HG03439 (cell line): ENCODE results near the gene KRTAP10-11.
"Not testable (repeated sequence)": the region's sequence is repeated elsewhere in the genome, so short reads cannot be mapped to it uniquely, and the experiment has no call there.

ENCODE experiments used
- ATAC-seq: cut with Tn5 transposase; IDR thresholded peaks from one replicate; pipeline ENCODE4 v1.9.1; 2021; ENCODE audit warnings: mild to moderate bottlenecking, moderate library complexity; ENCODE audit not compliant: unreplicated experiment

KRTAP10-11 gene

DNA sequence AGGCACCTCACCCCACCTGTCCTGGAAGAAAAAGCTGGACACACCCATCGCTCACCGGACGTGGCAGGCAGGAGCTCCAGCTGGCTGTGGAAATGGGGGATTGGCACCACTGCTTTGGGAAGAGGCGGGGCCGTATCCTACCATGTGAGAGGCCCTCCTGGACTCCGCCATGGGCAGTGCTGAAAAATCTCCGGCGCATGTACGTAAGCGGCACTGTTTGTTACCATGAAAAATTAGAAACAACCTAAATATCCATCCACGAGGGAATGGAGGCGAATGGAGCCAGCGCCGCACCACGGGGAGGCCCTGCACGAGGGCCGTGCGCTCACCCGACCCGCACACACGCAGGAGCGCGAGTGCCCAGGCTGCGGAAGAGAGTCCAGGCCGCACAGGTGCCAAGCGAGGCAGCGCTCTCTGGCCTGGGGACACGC lies 31.2 kb upstream of the KRTAP10-11 start:
- ATAC-seq: no peak

DNA sequence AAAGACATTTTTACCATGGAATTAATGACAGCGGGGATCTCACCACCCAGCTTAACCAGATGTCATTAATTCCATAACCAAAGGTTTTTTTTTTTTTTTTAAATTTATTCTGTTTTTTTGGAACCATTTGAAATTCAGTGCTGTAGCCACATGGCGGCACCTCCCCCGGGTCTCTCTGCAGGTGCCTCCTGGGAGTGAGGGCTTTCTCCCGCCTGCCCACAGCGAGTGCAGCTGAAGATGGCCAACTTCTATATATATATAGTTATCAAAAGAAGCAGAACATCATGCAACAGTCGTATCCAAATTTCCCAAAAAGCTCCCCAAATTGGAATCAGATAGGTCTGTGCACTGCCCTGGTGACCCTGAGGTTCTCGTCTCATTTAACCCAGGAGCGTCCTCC lies 30.7 kb upstream of the KRTAP10-11 start:
- no peak for ATAC-seq

DNA sequence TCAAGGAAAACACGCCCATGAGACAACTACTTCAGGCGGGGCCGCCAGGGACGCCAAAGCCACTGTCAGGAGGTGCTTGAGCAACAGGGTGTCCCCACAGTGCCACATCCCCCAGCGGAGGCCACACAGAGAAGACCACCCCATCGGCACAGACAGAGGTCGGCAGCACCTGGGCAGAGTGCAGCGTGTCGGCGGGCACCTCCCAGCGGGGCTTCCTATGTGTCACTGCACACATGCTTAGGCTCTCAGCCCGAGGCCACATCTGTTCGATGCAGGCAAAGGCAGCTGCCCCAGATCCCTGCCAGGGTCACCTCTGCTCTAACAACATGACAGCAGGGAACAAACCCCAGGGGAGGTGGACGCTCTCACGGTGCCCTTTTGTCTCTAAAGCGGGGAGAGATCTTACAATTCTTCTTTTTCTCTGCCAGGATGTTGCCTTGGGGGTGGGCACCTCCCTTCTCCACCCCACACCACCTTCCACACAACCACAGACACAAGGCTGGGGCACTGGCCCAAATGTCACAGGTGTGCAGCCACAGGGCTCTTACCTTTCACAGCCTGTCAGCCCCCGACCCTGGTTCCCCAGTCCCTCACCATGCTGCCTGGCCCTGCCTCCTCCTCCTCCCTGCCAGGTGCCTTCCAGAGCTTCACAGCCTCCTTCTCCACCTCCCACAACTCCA lies 30.2 kb upstream of the KRTAP10-11 start:
- ATAC-seq: no peak

DNA sequence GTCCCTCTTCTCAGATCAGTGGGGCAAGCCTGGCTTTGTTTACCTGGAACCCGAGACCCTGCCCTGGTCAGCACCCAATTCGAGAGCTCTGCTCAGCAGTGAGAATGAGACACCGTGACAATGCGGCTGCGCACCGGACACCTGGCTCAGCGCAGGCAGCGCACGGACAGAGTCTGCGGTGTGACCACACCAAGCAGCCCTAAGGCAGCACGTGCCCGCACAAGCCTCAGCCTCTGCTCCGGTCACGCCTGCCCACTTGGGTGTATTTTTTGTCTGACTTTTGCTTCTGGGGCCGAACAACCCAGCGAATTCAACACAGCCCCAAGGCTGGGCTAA lies 29.7 kb upstream of the KRTAP10-11 start:
- no peak for ATAC-seq

DNA sequence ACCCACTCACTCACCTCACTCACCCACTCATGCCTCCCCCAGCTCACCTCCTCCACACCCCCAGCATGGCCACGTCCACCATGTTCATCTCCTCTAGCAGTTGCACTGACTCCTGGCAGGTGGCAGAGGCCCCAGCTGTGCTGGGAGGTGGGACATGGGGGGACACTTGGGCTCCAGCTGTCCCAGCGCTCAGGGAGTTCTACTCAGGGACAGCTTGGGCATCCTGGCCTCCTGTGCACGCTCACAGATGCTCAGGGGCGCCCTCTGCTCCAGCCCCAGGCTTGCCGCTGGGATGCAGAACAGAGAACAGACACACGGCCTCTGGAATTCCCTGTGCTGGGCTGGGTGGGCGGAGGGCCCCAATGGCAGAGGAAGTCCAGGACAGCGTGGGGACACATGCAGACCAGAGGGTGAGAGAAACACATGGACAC lies 29.1 kb upstream of the KRTAP10-11 start:
- ATAC-seq: no peak

GRCh38 chr21:44618504-44618903 lies 27.7 kb upstream of the KRTAP10-11 start:
- ATAC-seq: no peak

GRCh38 chr21:44618909-44619308 lies 27.3 kb upstream of the KRTAP10-11 start:
- ATAC-seq: no peak

DNA sequence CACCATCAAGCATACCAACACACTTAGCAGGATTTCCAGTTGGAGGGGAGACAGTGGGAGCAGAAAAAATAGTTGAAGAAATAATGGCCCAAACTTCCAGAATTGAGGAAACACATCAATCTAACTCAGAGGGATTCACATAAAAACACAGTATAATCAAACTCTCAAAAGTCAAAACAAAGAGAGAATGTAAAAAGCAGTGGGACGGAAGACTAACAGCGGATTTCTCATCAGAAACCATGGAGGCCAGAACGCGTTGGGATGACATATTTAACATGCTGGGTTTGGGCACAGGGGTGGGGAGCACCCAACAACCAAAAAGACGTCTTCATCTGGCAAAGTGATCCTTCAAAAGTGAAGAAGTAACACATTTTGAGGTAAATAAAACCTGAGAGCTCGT lies 26.3 kb upstream of the KRTAP10-11 start:
- no peak for ATAC-seq

DNA sequence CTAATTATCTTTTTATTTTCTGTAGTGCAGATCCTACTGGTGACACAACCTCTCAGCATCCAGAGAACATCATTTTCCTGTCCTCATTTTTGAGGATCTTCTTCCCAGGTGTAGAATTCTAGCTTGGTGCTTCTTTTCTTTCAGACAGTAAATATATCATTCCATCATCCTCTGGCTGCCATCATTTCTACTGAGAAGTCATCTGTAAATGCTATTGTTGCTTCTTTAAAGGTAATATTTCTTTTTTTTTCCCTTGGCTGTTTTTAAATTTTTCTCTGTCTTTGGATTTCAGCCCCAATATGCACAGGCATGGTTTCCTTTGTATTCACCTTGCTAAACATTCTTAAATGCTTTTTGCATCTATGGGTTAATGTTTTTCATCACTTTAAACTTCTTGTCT lies 22.6 kb upstream of the KRTAP10-11 start:
- no peak for ATAC-seq

- no peak for ATAC-seq
These were observed 20.5 kb upstream of the KRTAP10-11 start for GRCh38 chr21:44625756-44626155.

DNA sequence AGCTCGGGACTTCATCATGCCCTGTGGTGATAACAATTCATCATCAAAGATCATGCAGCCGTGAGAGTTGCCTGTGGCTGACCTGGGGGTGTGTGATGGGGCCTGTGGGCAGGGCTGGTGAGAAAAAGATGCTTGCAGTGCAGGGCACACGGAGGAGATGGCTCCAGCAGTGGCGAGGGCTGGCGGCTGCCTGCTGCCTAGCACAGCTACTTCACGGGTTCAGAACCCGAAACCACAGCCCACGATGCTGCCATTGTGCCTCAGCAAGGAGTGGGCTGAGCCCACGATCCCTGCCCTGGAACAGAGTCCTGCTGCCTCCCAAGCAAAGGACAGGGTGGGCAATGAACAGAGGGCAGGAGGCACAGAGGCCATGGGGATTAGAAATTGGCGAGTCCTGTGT lies 20.0 kb upstream of the KRTAP10-11 start:
- no peak for ATAC-seq

DNA sequence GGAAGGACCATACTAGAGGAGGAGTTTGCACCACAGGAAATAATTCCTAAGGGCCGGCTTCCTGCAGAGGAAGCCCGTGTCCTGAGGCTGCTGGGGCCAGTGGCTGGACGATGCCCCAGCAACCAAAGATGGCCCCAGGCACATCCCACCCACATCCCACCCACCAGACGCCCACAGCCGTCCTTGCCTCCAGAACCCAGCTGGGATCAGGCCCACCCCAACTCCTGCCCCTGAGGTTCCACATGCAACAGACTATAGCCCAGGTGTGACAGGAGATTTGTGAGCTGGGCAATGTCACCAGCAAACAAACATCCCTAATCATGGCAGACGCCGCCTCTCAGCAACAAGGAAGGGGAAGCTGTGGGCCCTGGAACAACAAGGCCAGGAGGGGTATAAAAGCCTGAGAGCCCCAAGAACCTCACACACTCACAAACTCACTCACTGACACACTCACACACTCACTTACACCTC lies 19.5 kb upstream of the KRTAP10-11 start, which contains the start of gene KRTAP10-9:
Gene KRTAP10-9 (plus strand): TSS at position 421 of the 471 bp plus-strand sequence. CDS start 79 bp downstream, outside the sequence.
- no peak for ATAC-seq

DNA sequence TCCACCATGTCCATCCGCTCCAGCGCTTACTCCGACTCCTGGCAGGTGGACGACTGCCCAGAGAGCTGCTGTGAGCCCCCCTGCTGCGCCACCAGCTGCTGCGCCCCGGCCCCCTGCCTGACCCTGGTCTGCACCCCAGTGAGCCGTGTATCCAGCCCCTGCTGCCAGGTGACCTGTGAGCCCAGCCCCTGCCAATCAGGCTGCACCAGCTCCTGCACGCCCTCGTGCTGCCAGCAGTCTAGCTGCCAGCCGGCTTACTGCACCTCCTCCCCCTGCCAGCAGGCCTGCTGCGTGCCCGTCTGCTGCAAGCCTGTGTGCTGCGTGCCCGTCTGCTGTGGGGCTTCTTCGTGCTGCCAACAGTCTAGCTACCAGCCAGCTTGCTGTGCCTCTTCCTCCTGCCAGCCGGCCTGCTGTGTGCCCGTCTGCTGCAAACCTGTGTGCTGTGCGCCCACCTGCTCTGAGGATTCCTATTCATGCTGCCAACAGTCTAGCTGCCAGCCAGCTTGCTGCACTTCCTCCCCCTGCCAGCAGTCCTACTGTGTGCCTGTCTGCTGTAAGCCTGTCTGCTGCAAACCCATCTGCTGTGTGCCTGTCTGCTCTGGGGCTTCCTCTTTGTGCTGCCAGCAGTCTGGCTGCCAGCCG lies 18.9 kb upstream of the KRTAP10-11 start:
- not testable (repeated sequence) for ATAC-seq

DNA sequence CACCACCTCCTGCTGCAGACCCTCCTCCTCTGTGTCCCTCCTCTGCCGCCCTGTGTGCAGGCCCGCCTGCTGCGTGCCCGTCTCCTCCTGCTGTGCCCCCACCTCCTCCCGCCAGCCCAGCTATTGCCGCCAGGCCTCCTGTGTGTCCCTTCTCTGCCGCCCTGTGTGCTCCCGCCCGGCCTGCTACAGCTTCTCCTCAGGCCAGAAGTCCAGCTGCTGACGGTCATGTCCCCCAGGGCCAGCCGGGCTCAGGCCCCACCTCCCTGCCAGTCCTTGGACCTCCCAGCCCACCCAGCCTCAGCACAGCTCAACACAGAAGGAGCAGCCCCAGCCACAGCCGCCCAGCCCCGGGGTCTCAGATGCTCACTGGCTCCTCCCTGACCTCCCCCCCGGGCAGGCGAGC lies 18.4 kb upstream of the KRTAP10-11 start:
- not testable (repeated sequence) for ATAC-seq

GRCh38 chr21:44628707-44629391 lies 17.4 kb upstream of the KRTAP10-11 start:
- ATAC-seq: no peak

GRCh38 chr21:44630440-44630839 lies 15.8 kb upstream of the KRTAP10-11 start:
- no peak for ATAC-seq

- ATAC-seq: no peak
These were observed 14.1 kb upstream of the KRTAP10-11 start for GRCh38 chr21:44632067-44632466.

DNA sequence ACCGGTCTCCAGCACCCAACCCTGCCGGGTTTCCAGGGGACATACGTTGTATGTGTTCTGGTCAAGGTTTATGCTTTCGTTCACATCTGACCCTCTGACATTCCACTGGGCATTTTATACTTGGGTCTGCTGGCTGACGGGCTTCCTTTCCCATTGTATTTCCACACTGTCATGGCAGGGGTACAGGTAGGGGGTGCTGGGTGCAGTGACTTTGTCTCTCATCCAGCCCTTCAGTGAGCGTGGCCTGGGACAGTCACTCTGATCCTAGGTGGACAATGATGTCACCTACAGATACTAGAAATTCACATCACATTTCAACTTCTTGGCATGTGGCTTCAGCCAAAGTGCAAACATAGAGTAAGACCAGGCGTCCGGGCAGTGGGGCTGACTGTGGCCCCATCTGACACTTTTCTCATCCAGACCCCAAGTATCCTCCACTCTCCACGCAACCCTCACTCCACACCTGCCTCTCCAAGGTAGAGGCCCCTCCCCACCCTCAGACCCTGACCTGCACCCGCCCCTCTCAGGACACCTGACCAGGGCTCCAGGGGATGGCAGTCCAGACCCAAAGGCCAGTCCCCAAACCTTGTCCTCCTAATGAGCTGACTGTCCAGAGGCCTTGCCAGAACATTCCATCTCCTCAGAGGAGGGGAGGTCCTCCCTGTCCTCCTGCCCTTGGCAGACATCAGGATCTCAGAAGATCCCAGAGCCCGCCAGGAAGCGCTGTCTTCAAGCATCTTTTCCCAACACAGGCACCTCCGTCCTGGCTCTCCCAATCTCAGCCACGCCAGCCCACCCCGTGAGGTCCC lies 9.8 kb upstream of the KRTAP10-11 start:
- ATAC-seq: no peak

- no peak for ATAC-seq
These were observed 9.0 kb upstream of the KRTAP10-11 start, which contains the start of gene KRTAP10-10 for GRCh38 chr21:44637018-44637850. Gene KRTAP10-10, plus strand, starts transcription at chr21:44637356. Its CDS starts 62 bp downstream, at chr21:44637418.

- not testable (repeated sequence) for ATAC-seq
These were observed 8.3 kb upstream of the KRTAP10-11 start for GRCh38 chr21:44637851-44638348.
